Hepatocyte (in vitro differentiated cells): ENCODE measurements around the gene WAPL. TPM values are rescaled to one million over a fixed set of nuclear protein-coding genes. Genes with fewer than 3 reads are reported as not detected.
A peak's percentile ranks its signal among the peaks of the same experiment; 100 is the strongest.

Experiments
- DNase-seq: peaks from one replicate; pipeline ENCODE4 v3.0.0-alpha.2; 2016; ENCODE audit warnings: low spot score
- H2AFZ ChIP-seq: fragments of 200-600 bp; sonication (generic); 2 replicates; pipeline ENCODE4 v1.6.0; 2016; ENCODE audit warnings: antibody characterized with exemption, mild to moderate bottlenecking
- H3K27ac ChIP-seq: fragments of 200-600 bp; sonication (generic); 2 replicates; pipeline ENCODE4 v1.5.1; 2016; ENCODE audit warnings: mild to moderate bottlenecking
- H3K27me3 ChIP-seq: fragments of 200-600 bp; sonication (generic); 2 replicates; pipeline ENCODE4 v1.6.1; 2016
- H3K36me3 ChIP-seq: fragments of 200-600 bp; sonication (generic); replicated peaks from 2 replicates; pipeline ENCODE4 v1.5.1; 2016; ENCODE audit warnings: low read depth; ENCODE audit not compliant: insufficient read depth
- H3K4me1 ChIP-seq: fragments of 200-600 bp; sonication (generic); 2 replicates; pipeline ENCODE4 v1.5.1; 2016; ENCODE audit warnings: mild to moderate bottlenecking, moderate library complexity; ENCODE audit not compliant: insufficient read depth
- H3K4me2 ChIP-seq: fragments of 200-600 bp; sonication (generic); 2 replicates; pipeline ENCODE4 v1.6.0; 2016
- H3K4me3 ChIP-seq: fragments of 200-600 bp; sonication (generic); 2 replicates; pipeline ENCODE4 v1.5.1; 2016; ENCODE audit warnings: mild to moderate bottlenecking
- H3K79me2 ChIP-seq: fragments of 200-600 bp; sonication (generic); 2 replicates; pipeline ENCODE4 v1.6.0; 2017; ENCODE audit warnings: mild to moderate bottlenecking
- H3K9me2 ChIP-seq: fragments of 200-600 bp; sonication (generic); replicated peaks from 2 replicates; pipeline ENCODE4 v1.6.0; 2017; ENCODE audit warnings: mild to moderate bottlenecking; ENCODE audit not compliant: insufficient read depth
- H3K9me3 ChIP-seq: fragments of 200-600 bp; sonication (generic); 2 replicates; pipeline ENCODE4 v1.5.1; 2016; ENCODE audit warnings: low read depth, mild to moderate bottlenecking
- H4K20me1 ChIP-seq: fragments of 200-600 bp; sonication (generic); 2 replicates; pipeline ENCODE4 v1.6.0; 2016; ENCODE audit warnings: mild to moderate bottlenecking; ENCODE audit not compliant: insufficient read depth, poor library complexity, severe bottlenecking
- EZH2 ChIP-seq: fragments of 200-600 bp; sonication (generic); IDR thresholded peaks from 2 replicates; pipeline ENCODE4 v1.6.1; 2016; ENCODE audit warnings: antibody characterized with exemption, mild to moderate bottlenecking, borderline replicate concordance
- EZH2phosphoT487 ChIP-seq: fragments of 200-600 bp; sonication (generic); IDR thresholded peaks from one replicate; pipeline ENCODE4 v1.6.1; 2018; ENCODE audit warnings: antibody characterized with exemption, mild to moderate bottlenecking, low read depth, moderate library complexity; ENCODE audit not compliant: unreplicated experiment, severe bottlenecking
- WGBS: methylation state at CpG from one replicate; pipeline ENCODE4 v1.1.6; 2016; ENCODE audit warnings: low lambda C conversion rate; ENCODE audit errors: missing lambda C conversion rate; 5-methylcytosine and 5-hydroxymethylcytosine counted together
- polyA plus RNA-seq: library from polyadenylated mRNA; unstranded; fragments of >200 nt; fragmentation: Nextera tagmentation; extraction: Ambion mirVana; gene quantifications from 2 replicates; pipeline ENCODE4 v1.2.1, GENCODE V29; 2016
- total RNA-seq: library from RNA; depleted of rRNA; stranded (reverse); fragments of >200 nt; gene quantifications from 2 replicates; pipeline ENCODE4 v1.2.3, GENCODE V29; 2014
- TF ChIP-seq, protein P1 (sequence below): fragments of 200-600 bp; sonication (generic); IDR thresholded peaks from 2 replicates; pipeline ENCODE4 v1.5.1; 2016; ENCODE audit warnings: antibody characterized with exemption, mild to moderate bottlenecking; ENCODE audit not compliant: poor library complexity

Gene WAPL
- total and polyA plus RNA-seq, 2 experiments from 2014 or later = 19.4 to 41.4 TPM

DNA sequence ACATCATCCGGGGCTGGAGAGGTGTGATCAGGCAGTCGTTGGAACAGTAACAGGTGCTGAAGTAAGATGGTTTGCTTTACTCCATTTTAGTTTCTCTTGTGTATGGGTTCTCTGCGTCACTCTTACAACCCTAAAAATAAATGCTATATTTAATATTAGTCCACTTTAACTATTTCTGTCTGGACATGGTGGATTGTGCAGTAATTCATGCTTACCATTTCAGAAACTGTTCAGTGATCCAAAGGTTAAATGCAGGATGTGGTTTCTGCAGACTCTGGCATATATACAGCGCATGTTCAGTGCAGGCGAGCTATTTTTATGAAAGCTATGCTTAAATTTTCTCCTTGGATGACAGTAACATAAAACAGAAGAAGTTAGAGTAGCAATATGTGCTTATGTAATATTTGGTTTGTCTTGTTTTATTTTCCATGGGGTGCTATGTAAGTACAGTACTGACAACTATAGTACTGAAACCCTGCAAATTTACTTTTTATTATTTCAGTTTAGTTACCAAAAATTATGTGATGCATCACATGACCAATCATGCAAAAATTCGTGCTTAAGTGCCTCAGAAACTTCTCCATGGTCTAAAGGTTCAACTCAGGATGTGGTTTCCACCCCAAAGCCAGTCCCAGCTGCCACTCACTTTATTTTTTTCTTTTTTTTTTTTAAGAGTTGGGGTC lies 108.4 kb downstream of the WAPL start:
- peaks cover 13% of the 10 kb centered on the region for H3K4me1 ChIP-seq
- 72% methylated on average over 6 of the region's 6 CpGs for WGBS

GRCh38 chr10:86411852-86412560 lies 109.6 kb downstream of the WAPL start:
- Histone ChIP-seq H3K9me2 (no peaks in the 10 kb centered on the region), H3K4me2 (peak overlapping the region; percentile 28), H3K79me2 (no peaks in the 10 kb centered on the region), H3K4me3 (no peak overlapping the region), H4K20me1 (no peaks in the 10 kb centered on the region), H3K27me3 (no peaks in the 10 kb centered on the region), H3K36me3 (no peaks in the 10 kb centered on the region), H3K27ac (peak overlapping the region; percentile 89), H3K9me3 (no peaks in the 10 kb centered on the region), H2AFZ (no peak overlapping the region), H3K4me1 (peaks cover 13% of the 10 kb centered on the region)
- TF ChIP-seq, protein P1, sequence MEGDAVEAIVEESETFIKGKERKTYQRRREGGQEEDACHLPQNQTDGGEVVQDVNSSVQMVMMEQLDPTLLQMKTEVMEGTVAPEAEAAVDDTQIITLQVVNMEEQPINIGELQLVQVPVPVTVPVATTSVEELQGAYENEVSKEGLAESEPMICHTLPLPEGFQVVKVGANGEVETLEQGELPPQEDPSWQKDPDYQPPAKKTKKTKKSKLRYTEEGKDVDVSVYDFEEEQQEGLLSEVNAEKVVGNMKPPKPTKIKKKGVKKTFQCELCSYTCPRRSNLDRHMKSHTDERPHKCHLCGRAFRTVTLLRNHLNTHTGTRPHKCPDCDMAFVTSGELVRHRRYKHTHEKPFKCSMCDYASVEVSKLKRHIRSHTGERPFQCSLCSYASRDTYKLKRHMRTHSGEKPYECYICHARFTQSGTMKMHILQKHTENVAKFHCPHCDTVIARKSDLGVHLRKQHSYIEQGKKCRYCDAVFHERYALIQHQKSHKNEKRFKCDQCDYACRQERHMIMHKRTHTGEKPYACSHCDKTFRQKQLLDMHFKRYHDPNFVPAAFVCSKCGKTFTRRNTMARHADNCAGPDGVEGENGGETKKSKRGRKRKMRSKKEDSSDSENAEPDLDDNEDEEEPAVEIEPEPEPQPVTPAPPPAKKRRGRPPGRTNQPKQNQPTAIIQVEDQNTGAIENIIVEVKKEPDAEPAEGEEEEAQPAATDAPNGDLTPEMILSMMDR = no peak
- TF ChIP-seq EZH2phosphoT487 (no peak), EZH2 (no peak)
- 93% methylated on average over 6 of the region's 6 CpGs for WGBS
- no peak for DNase-seq

More for the DNA sequence above, 108.4 kb downstream of the WAPL start:
- no peaks in the 10 kb centered on the region for H3K36me3 ChIP-seq
- no peaks in the 10 kb centered on the region for H3K9me2 ChIP-seq
- DNase-seq = no peak
- H4K20me1 ChIP-seq = no peaks in the 10 kb centered on the region
- no peaks in the 10 kb centered on the region for H3K9me3 ChIP-seq
- no peak overlapping the region for H3K4me2 ChIP-seq
- no peak overlapping the region for H3K4me3 ChIP-seq
- H3K27ac ChIP-seq = no peak overlapping the region
- H3K79me2 ChIP-seq = no peaks in the 10 kb centered on the region
- TF ChIP-seq, protein P1 = no peak
- TF ChIP-seq EZH2phosphoT487 (no peak), EZH2 (no peak)
- H2AFZ ChIP-seq = no peak overlapping the region
- H3K27me3 ChIP-seq = no peaks in the 10 kb centered on the region

GRCh38 chr10:86411281-86411841 lies 110.2 kb downstream of the WAPL start:
- no peak for TF ChIP-seq EZH2phosphoT487
- TF ChIP-seq, protein P1 = no peak
- no peak for TF ChIP-seq EZH2
- peak; percentile 60 for DNase-seq
- WGBS = 26% methylated on average over 7 of the region's 7 CpGs
- Histone ChIP-seq H3K36me3 (no peaks in the 10 kb centered on the region), H3K9me2 (no peaks in the 10 kb centered on the region), H3K4me2 (peak overlapping the region; percentile 28), H3K9me3 (no peaks in the 10 kb centered on the region), H3K27ac (peak overlapping the region; percentile 89), H3K4me3 (no peak overlapping the region), H3K4me1 (peaks cover 13% of the 10 kb centered on the region), H4K20me1 (no peaks in the 10 kb centered on the region), H3K79me2 (no peaks in the 10 kb centered on the region), H2AFZ (no peak overlapping the region), H3K27me3 (no peaks in the 10 kb centered on the region)
